ENCODE data around the gene ZBED4.

Gene ZBED4

DNA sequence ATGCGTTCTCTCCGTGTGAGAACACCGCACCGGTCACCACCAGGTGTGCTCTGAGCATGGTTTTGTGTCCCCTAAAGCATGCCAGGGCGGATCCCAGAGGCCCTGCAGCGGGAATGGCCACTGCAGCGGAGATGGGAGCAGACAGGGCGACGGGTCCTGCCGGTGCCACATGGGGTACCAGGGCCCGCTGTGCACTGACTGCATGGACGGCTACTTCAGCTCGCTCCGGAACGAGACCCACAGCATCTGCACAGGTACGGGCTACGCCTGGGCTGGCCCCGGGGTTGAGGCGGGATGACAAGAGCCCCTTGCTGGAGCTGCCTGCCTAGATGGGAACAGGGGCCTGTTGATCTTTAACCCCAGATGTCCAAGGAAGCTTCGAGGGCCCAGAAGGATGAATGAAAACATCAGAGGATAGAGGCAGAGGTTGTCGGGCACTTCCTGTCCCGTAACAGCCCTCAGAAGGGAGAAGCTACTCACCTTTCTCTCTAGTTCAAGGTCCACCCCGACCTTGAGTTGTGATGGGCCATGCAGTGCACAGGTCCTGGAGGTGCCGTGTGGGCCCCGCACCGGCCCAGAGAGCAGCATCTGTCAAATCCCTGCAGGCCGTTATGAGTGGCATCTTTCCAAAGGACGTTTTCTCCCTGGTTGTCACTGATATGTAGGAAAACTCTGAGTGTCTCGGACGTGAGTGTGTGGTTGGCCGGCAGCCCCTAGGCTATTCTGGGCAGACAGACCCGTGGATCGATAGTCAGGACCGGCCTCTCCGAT lies 68.0 kb downstream of the ZBED4 start:
- no peaks in the 10 kb centered on the region for H3K9me3 ChIP-seq (ENCODE audit: control insufficient read depth in 2 of 2, low read length in 2 of 2)
- no peaks in the 10 kb centered on the region for H3K27me3 ChIP-seq (ENCODE audit: control insufficient read depth in 2 of 2, insufficient read depth in 2 of 2, low read length in 2 of 2)
- peaks cover 5 to 12% of the 10 kb centered on the region in 2 donors for H3K4me1 ChIP-seq (ENCODE audit: control insufficient read depth in 2 of 2, insufficient read depth in 2 of 2, low read length in 2 of 2)
- H3K36me3 ChIP-seq (ENCODE audit: control insufficient read depth in 2 of 2, insufficient read depth in 2 of 2, low read length in 2 of 2), result peaks cover 7 to 23% of the 10 kb centered on the region in 2 donors
- H3K27ac ChIP-seq (ENCODE audit: low read depth in 2 of 2, low read length in 2 of 2), result no peak overlapping the region
- no peak overlapping the region for H3K9ac ChIP-seq (ENCODE audit: low read depth in 1 of 2, low read length in 2 of 2)
- no peak overlapping the region for H3K4me3 ChIP-seq (ENCODE audit: low read length in 2 of 2)

DNA sequence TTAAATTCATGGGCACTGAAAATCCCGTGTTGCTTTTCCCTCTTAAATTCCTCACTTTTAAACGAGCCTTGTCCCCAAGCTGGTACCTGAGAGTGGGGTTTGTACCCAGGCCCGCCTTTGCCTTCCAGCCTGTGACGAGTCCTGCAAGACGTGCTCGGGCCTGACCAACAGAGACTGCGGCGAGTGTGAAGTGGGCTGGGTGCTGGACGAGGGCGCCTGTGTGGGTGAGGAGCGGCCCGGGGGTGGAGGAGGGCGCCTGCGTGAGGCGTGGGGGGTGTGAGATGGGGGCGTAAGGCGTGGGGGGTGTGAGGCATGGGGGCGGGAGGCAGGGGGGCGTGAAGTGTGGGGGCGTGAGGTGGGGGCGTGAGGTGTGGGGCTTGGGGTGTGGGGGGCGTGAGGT lies 68.8 kb downstream of the ZBED4 start:
- H3K36me3 ChIP-seq (ENCODE audit: control insufficient read depth in 2 of 2, insufficient read depth in 2 of 2, low read length in 2 of 2), result peaks cover 7 to 23% of the 10 kb centered on the region in 2 donors
- no peak overlapping the region for H3K27ac ChIP-seq (ENCODE audit: low read depth in 2 of 2, low read length in 2 of 2)
- H3K4me1 ChIP-seq (ENCODE audit: control insufficient read depth in 2 of 2, insufficient read depth in 2 of 2, low read length in 2 of 2), result peaks cover 5 to 9% of the 10 kb centered on the region in 2 donors
- H3K27me3 ChIP-seq (ENCODE audit: control insufficient read depth in 2 of 2, insufficient read depth in 2 of 2, low read length in 2 of 2), result no peaks in the 10 kb centered on the region
- no peak overlapping the region for H3K4me3 ChIP-seq (ENCODE audit: low read length in 2 of 2)
- H3K9ac ChIP-seq (ENCODE audit: low read depth in 1 of 2, low read length in 2 of 2), result no peak overlapping the region
- H3K9me3 ChIP-seq (ENCODE audit: control insufficient read depth in 2 of 2, low read length in 2 of 2), result no peaks in the 10 kb centered on the region

DNA sequence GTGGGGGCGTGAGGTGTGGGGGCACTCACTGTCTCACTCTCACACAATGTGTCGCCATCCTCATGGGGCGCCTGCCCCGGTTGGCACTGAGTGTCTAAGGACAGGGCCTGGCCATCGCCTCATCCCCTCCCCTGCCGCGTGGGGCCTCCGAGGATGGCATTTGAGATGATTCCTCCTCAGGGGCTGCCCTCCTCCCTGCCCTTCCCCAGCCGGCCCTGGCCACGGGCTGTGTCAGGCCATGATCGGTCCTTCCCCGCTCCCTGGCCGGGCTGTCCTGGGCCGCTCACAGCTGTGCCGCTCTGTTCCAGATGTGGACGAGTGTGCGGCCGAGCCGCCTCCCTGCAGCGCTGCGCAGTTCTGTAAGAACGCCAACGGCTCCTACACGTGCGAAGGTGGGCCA lies 69.3 kb downstream of the ZBED4 start:
- H3K4me1 ChIP-seq (ENCODE audit: control insufficient read depth in 2 of 2, insufficient read depth in 2 of 2, low read length in 2 of 2), result peaks cover 5 to 9% of the 10 kb centered on the region in 2 donors
- H3K27me3 ChIP-seq (ENCODE audit: control insufficient read depth in 2 of 2, insufficient read depth in 2 of 2, low read length in 2 of 2), result no peaks in the 10 kb centered on the region
- H3K9ac ChIP-seq (ENCODE audit: low read depth in 1 of 2, low read length in 2 of 2), result no peak overlapping the region
- H3K9me3 ChIP-seq (ENCODE audit: control insufficient read depth in 2 of 2, low read length in 2 of 2), result no peaks in the 10 kb centered on the region
- H3K27ac ChIP-seq (ENCODE audit: low read depth in 2 of 2, low read length in 2 of 2), result no peak overlapping the region
- peaks cover 7 to 23% of the 10 kb centered on the region in 2 donors for H3K36me3 ChIP-seq (ENCODE audit: control insufficient read depth in 2 of 2, insufficient read depth in 2 of 2, low read length in 2 of 2)
- H3K4me3 ChIP-seq (ENCODE audit: low read length in 2 of 2), result no peak overlapping the region

DNA sequence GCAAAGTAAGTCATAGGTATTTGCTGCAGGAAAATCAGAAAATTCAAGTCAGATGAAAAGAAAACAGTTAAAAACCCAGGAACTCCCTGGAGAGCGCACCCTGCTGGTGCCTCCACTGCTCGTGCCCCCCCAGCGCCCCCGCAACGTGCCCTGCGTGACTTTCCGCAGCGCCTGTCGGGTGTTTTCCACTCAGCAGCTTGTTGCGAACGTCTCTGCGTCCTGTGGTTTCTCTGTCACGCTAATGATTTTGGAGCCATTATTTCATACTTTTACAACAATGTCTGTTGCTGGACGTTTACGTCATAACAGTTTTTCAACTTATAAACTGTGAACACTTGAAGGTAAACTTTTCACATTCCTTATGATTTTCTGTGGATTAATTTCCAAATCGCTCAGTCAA lies 69.8 kb downstream of the ZBED4 start:
- H3K27ac ChIP-seq (ENCODE audit: low read depth in 2 of 2, low read length in 2 of 2), result no peak overlapping the region
- H3K9me3 ChIP-seq (ENCODE audit: control insufficient read depth in 2 of 2, low read length in 2 of 2), result no peaks in the 10 kb centered on the region
- peaks cover 5 to 9% of the 10 kb centered on the region in 2 donors for H3K4me1 ChIP-seq (ENCODE audit: control insufficient read depth in 2 of 2, insufficient read depth in 2 of 2, low read length in 2 of 2)
- no peaks in the 10 kb centered on the region for H3K27me3 ChIP-seq (ENCODE audit: control insufficient read depth in 2 of 2, insufficient read depth in 2 of 2, low read length in 2 of 2)
- no peak overlapping the region for H3K4me3 ChIP-seq (ENCODE audit: low read length in 2 of 2)
- peaks cover 7 to 23% of the 10 kb centered on the region in 2 donors for H3K36me3 ChIP-seq (ENCODE audit: control insufficient read depth in 2 of 2, insufficient read depth in 2 of 2, low read length in 2 of 2)
- no peak overlapping the region for H3K9ac ChIP-seq (ENCODE audit: low read depth in 1 of 2, low read length in 2 of 2)

DNA sequence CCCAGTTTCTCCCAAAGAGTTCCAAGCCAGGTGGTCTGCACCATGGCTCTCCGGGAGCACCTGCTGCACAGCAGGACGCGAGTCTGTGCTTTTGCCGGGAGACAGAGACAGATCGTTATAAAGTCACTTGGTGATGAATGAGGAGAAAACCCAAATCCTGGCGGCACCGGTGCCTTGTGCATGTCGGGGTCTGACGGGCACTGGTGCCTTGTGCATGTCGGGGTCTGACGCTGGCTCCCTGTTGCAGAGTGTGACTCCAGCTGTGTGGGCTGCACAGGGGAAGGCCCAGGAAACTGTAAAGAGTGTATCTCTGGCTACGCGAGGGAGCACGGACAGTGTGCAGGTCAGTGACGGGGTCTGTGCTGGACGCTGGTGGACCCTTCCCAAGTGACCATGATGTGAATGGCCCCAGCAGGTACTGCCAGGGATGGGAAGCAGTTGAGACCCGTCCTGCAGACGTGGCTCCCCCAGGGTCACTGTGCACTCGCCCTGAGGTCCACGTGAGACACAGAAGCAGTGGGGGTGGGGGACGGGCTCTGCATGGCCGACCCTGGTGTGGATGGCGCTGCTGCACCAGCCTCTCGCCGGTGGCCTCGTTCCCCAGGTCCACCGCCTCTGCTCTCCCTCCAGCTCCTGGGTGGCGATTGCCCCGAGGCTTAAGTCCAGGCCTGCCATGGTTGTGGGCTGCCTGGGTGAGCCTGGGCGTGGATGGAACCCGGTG lies 70.6 kb downstream of the ZBED4 start:
- H3K27ac ChIP-seq (ENCODE audit: low read depth in 2 of 2, low read length in 2 of 2), result no peak overlapping the region

DNA sequence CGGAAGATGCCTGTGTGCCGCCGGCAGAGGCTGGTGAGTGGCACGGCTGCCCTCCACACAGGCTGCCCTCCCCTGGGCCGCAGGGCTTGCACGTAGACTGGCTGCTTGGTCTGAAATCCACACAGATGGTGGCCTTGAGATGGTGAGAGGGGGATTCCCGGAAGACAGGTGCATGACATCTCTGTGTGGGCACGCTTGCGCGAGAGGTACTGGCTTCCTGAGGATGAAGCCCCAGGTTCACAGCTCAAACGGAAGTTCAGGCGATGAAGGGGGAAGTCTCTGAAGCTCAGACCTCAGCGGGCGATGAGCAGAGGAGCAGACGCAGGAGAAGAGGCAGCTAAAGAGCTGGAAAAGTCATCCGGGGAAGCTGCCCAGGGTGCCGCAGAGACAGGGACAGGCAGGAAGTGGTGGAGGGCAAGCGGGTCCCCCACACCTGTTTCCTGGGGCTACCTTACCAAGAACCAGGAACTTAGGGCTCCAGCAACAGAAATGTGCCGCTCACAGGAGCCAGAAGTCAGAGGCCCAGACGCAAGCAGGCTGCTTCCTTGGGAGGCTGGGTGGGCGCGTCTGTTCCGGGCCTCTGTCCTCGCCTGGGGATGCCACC lies 72.0 kb downstream of the ZBED4 start:
- Histone ChIP-seq H3K27me3 (ENCODE audit: control insufficient read depth in 2 of 2, insufficient read depth in 2 of 2, low read length in 2 of 2) (no peaks in the 10 kb centered on the region), H3K4me1 (ENCODE audit: control insufficient read depth in 2 of 2, insufficient read depth in 2 of 2, low read length in 2 of 2) (peaks cover 6 to 8% of the 10 kb centered on the region in 2 donors), H3K27ac (ENCODE audit: low read depth in 2 of 2, low read length in 2 of 2) (peak overlapping the region in 1 of 2 donors; percentile 46), H3K4me3 (ENCODE audit: low read length in 2 of 2) (peak overlapping the region in 1 of 2 donors; percentile 45), H3K36me3 (ENCODE audit: control insufficient read depth in 2 of 2, insufficient read depth in 2 of 2, low read length in 2 of 2) (peaks cover 3 to 19% of the 10 kb centered on the region in 2 donors), H3K9ac (ENCODE audit: low read depth in 1 of 2, low read length in 2 of 2) (no peak overlapping the region), H3K9me3 (ENCODE audit: control insufficient read depth in 2 of 2, low read length in 2 of 2) (no peaks in the 10 kb centered on the region)

More for the DNA sequence above, 70.6 kb downstream of the ZBED4 start:
- Histone ChIP-seq H3K4me3 (ENCODE audit: low read length in 2 of 2) (no peak overlapping the region), H3K27me3 (ENCODE audit: control insufficient read depth in 2 of 2, insufficient read depth in 2 of 2, low read length in 2 of 2) (no peaks in the 10 kb centered on the region), H3K36me3 (ENCODE audit: control insufficient read depth in 2 of 2, insufficient read depth in 2 of 2, low read length in 2 of 2) (peaks cover 7 to 23% of the 10 kb centered on the region in 2 donors), H3K4me1 (ENCODE audit: control insufficient read depth in 2 of 2, insufficient read depth in 2 of 2, low read length in 2 of 2) (peaks cover 1 to 4% of the 10 kb centered on the region in 2 donors), H3K9me3 (ENCODE audit: control insufficient read depth in 2 of 2, low read length in 2 of 2) (no peaks in the 10 kb centered on the region), H3K9ac (ENCODE audit: low read depth in 1 of 2, low read length in 2 of 2) (no peak overlapping the region)

DNA sequence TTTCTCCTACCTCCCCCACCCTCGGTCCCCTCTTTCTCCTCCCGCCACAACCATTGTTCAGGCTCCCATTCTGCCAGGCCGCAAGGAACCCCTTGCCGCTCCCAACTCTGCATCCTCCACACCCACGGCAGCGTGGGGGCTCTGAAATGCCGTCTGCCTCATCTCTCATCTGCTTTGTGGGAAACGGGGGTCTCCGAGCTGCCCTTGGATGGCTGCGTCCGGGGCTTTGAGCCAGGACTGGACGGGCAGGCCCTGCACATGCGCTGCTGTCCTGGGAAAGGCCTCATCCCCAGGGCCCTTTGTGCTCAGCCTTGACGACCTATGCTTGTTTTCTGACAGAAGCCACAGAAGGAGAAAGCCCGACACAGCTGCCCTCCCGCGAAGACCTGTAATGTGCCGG lies 73.3 kb downstream of the ZBED4 start:
- H3K27ac ChIP-seq (ENCODE audit: low read depth in 2 of 2, low read length in 2 of 2), result no peak overlapping the region
- H3K4me3 ChIP-seq (ENCODE audit: low read length in 2 of 2), result no peak overlapping the region
- peaks cover 0 to 11% of the 10 kb centered on the region in 2 donors for H3K36me3 ChIP-seq (ENCODE audit: control insufficient read depth in 2 of 2, insufficient read depth in 2 of 2, low read length in 2 of 2)
- no peak overlapping the region for H3K9ac ChIP-seq (ENCODE audit: low read depth in 1 of 2, low read length in 2 of 2)
- no peaks in the 10 kb centered on the region for H3K9me3 ChIP-seq (ENCODE audit: control insufficient read depth in 2 of 2, low read length in 2 of 2)
- H3K4me1 ChIP-seq (ENCODE audit: control insufficient read depth in 2 of 2, insufficient read depth in 2 of 2, low read length in 2 of 2), result peaks cover 9 to 10% of the 10 kb centered on the region in 2 donors
- no peaks in the 10 kb centered on the region for H3K27me3 ChIP-seq (ENCODE audit: control insufficient read depth in 2 of 2, insufficient read depth in 2 of 2, low read length in 2 of 2)

DNA sequence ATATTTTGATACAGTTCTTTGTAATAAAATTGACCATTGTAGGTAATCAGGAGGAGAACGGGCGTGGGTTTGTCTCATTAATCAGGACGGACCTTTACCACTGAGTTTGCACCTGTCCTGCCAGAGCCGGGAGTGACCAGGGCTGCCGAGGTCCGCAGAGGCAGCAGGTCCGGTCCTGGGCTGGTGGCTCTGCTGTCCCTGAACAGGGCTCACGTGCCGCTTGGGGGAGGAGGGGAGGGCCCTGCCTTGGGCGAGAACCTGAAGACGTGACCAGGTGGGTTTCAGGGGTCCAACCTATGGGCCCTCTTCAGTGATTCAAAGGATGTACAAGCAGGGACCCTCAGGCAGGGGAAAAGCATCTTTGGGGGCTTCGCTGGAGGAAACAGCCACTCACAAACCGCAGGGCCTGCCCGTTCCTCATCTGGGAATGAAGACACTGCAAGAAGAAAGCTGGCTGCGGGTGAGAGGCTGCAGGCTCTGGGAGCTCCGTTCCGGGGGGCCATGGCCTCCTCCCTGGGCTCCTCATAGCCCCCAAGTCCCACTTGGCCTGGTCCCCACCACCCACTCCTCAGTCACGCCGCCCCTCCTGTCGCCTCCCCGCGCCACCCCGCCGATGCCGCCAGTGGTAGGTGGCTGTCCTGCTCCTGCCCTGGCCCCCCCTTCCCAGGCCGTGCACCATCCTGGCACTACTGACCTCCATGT lies 74.0 kb downstream of the ZBED4 start:
- Histone ChIP-seq H3K36me3 (ENCODE audit: control insufficient read depth in 2 of 2, insufficient read depth in 2 of 2, low read length in 2 of 2) (peaks cover 0 to 11% of the 10 kb centered on the region in 2 donors), H3K9ac (ENCODE audit: low read depth in 1 of 2, low read length in 2 of 2) (no peak overlapping the region), H3K27me3 (ENCODE audit: control insufficient read depth in 2 of 2, insufficient read depth in 2 of 2, low read length in 2 of 2) (no peaks in the 10 kb centered on the region), H3K4me3 (ENCODE audit: low read length in 2 of 2) (no peak overlapping the region), H3K9me3 (ENCODE audit: control insufficient read depth in 2 of 2, low read length in 2 of 2) (no peaks in the 10 kb centered on the region), H3K27ac (ENCODE audit: low read depth in 2 of 2, low read length in 2 of 2) (no peak overlapping the region), H3K4me1 (ENCODE audit: control insufficient read depth in 2 of 2, insufficient read depth in 2 of 2, low read length in 2 of 2) (peaks cover 9 to 10% of the 10 kb centered on the region in 2 donors)

DNA sequence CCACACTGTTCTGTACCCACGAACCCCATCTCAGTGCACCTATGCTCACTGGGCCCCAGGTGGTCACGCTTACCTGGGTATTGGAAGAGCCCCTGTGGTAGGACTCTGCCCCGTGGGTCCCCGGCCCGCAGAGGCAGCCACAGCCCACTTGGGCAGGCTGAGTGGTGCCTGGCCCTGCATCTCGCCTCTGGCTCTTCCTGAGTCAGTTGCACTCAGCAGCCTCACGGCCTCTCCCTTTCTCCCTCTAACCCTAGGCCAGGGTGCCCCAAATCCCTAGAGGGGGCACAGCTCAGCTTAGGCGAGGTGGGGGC lies 74.5 kb downstream of the ZBED4 start:
- H3K27me3 ChIP-seq (ENCODE audit: control insufficient read depth in 2 of 2, insufficient read depth in 2 of 2, low read length in 2 of 2), result no peaks in the 10 kb centered on the region
- no peak overlapping the region for H3K27ac ChIP-seq (ENCODE audit: low read depth in 2 of 2, low read length in 2 of 2)
- peaks cover 9 to 10% of the 10 kb centered on the region in 2 donors for H3K4me1 ChIP-seq (ENCODE audit: control insufficient read depth in 2 of 2, insufficient read depth in 2 of 2, low read length in 2 of 2)
- H3K4me3 ChIP-seq (ENCODE audit: low read length in 2 of 2), result no peak overlapping the region
- H3K9ac ChIP-seq (ENCODE audit: low read depth in 1 of 2, low read length in 2 of 2), result no peak overlapping the region
- H3K9me3 ChIP-seq (ENCODE audit: control insufficient read depth in 2 of 2, low read length in 2 of 2), result no peaks in the 10 kb centered on the region
- H3K36me3 ChIP-seq (ENCODE audit: control insufficient read depth in 2 of 2, insufficient read depth in 2 of 2, low read length in 2 of 2), result peaks cover 0 to 11% of the 10 kb centered on the region in 2 donors
